PC-9 (cell line): ENCODE measurements around the gene KCNK7.

Experiments
- EZH2 ChIP-seq: fragments of 200-600 bp; sonication (generic); IDR thresholded peaks from 2 replicates; pipeline ENCODE4 v1.8.0; 2017; ENCODE audit warnings: antibody characterized with exemption, low read depth
- TF ChIP-seq, protein P1 (sequence below): fragments of 200-600 bp; sonication (generic); conservative IDR thresholded peaks from 2 replicates; pipeline ENCODE4 v1.6.1; 2017; ENCODE audit warnings: mixed run types, antibody characterized with exemption, mild to moderate bottlenecking, moderate library complexity

DNA sequence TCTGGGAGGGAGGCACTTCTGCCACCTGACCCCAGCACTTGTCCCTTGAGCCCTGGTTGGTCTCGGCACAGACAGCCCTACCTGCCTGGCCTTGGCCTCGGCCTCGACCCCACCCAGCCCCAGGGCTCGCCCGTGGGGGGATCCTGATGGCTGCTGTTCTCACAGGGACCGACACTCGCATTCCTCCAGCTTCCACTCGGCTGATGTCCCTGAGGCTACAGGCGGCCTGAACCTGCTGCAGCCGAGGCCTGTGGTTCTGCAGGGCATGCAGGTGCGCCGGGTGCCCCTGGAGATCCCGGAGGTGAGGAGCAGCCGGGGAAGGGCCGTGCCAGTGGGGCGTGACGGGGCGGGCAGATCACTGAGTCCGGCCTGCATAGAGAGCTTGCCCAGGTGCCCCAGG lies 25.1 kb upstream of the KCNK7 start:
- TF ChIP-seq, protein P1, sequence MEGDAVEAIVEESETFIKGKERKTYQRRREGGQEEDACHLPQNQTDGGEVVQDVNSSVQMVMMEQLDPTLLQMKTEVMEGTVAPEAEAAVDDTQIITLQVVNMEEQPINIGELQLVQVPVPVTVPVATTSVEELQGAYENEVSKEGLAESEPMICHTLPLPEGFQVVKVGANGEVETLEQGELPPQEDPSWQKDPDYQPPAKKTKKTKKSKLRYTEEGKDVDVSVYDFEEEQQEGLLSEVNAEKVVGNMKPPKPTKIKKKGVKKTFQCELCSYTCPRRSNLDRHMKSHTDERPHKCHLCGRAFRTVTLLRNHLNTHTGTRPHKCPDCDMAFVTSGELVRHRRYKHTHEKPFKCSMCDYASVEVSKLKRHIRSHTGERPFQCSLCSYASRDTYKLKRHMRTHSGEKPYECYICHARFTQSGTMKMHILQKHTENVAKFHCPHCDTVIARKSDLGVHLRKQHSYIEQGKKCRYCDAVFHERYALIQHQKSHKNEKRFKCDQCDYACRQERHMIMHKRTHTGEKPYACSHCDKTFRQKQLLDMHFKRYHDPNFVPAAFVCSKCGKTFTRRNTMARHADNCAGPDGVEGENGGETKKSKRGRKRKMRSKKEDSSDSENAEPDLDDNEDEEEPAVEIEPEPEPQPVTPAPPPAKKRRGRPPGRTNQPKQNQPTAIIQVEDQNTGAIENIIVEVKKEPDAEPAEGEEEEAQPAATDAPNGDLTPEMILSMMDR: no peak
- TF ChIP-seq EZH2: no peak
